HEK293 (cell line): ENCODE results near the gene GPR17.

Experiments used
- SCRT2 ChIP-seq: fragments of 450-650 bp; formaldehyde crosslinking; IDR thresholded peaks from 2 replicates; pipeline ENCODE4 v1.5.1; 2016; ENCODE audit warnings: missing biosample characterization, missing genetic modification characterization
- YY1 ChIP-seq: fragments of 450-650 bp; formaldehyde crosslinking; IDR thresholded peaks from 2 replicates; pipeline ENCODE4 v1.5.1; 2018; ENCODE audit warnings: missing biosample characterization, missing genetic modification characterization
- ZNF670 ChIP-seq: fragments of 450-650 bp; formaldehyde crosslinking; IDR thresholded peaks from 2 replicates; pipeline ENCODE4 v1.5.1; 2016; ENCODE audit warnings: missing biosample characterization, missing genetic modification characterization, low read depth
- TF ChIP-seq, protein P1 (sequence below): fragments of 450-650 bp; formaldehyde crosslinking; IDR thresholded peaks from 2 replicates; pipeline ENCODE4 v1.5.1; 2016; ENCODE audit warnings: missing biosample characterization, missing genetic modification characterization
- TF ChIP-seq, protein P2 (sequence below): fragments of 450-650 bp; formaldehyde crosslinking; IDR thresholded peaks from 2 replicates; pipeline ENCODE4 v1.5.1; 2016; ENCODE audit warnings: missing biosample characterization, missing genetic modification characterization

DNA sequence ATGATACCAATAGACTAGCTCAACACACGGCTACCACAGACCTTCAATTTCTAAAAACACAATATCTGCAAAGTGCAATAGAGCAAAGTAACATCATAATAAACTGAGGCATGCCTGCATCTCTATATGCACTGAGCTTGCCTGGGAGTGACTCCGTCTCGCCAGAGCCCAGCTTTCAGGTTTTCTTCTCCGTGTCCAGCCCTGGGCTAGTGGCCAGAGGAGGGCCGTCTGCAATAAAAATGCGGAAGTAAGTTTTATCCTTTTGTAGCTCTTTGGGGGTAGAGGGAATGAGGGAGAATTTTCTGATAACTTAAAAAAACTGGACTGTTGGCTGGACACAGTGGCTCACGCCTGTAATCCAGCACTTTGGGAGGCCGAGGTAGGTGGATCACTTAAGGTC is 41.0 kb upstream of the GPR17 start:
- no peak for TF ChIP-seq ZNF670
- no peak for TF ChIP-seq SCRT2
- TF ChIP-seq, protein P1, sequence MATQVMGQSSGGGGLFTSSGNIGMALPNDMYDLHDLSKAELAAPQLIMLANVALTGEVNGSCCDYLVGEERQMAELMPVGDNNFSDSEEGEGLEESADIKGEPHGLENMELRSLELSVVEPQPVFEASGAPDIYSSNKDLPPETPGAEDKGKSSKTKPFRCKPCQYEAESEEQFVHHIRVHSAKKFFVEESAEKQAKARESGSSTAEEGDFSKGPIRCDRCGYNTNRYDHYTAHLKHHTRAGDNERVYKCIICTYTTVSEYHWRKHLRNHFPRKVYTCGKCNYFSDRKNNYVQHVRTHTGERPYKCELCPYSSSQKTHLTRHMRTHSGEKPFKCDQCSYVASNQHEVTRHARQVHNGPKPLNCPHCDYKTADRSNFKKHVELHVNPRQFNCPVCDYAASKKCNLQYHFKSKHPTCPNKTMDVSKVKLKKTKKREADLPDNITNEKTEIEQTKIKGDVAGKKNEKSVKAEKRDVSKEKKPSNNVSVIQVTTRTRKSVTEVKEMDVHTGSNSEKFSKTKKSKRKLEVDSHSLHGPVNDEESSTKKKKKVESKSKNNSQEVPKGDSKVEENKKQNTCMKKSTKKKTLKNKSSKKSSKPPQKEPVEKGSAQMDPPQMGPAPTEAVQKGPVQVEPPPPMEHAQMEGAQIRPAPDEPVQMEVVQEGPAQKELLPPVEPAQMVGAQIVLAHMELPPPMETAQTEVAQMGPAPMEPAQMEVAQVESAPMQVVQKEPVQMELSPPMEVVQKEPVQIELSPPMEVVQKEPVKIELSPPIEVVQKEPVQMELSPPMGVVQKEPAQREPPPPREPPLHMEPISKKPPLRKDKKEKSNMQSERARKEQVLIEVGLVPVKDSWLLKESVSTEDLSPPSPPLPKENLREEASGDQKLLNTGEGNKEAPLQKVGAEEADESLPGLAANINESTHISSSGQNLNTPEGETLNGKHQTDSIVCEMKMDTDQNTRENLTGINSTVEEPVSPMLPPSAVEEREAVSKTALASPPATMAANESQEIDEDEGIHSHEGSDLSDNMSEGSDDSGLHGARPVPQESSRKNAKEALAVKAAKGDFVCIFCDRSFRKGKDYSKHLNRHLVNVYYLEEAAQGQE (tag by site-specific recombination) = no peak
- TF ChIP-seq, protein P2, sequence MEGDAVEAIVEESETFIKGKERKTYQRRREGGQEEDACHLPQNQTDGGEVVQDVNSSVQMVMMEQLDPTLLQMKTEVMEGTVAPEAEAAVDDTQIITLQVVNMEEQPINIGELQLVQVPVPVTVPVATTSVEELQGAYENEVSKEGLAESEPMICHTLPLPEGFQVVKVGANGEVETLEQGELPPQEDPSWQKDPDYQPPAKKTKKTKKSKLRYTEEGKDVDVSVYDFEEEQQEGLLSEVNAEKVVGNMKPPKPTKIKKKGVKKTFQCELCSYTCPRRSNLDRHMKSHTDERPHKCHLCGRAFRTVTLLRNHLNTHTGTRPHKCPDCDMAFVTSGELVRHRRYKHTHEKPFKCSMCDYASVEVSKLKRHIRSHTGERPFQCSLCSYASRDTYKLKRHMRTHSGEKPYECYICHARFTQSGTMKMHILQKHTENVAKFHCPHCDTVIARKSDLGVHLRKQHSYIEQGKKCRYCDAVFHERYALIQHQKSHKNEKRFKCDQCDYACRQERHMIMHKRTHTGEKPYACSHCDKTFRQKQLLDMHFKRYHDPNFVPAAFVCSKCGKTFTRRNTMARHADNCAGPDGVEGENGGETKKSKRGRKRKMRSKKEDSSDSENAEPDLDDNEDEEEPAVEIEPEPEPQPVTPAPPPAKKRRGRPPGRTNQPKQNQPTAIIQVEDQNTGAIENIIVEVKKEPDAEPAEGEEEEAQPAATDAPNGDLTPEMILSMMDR (tag by site-specific recombination) = no peak
- TF ChIP-seq YY1 (tag by site-specific recombination) = no peak
